Measurements from ENCODE around the gene ZCCHC12. TPM values are rescaled to one million over a fixed set of nuclear protein-coding genes. Genes with fewer than 3 reads are reported as not detected.
A peak's percentile ranks its signal among the peaks of the same experiment; 100 is the strongest.
"Not testable (repeated sequence)": the region's sequence is repeated elsewhere in the genome, so short reads cannot be mapped to it uniquely, and the experiment has no call there.

Gene ZCCHC12
- 1.0 TPM for total RNA-seq

DNA sequence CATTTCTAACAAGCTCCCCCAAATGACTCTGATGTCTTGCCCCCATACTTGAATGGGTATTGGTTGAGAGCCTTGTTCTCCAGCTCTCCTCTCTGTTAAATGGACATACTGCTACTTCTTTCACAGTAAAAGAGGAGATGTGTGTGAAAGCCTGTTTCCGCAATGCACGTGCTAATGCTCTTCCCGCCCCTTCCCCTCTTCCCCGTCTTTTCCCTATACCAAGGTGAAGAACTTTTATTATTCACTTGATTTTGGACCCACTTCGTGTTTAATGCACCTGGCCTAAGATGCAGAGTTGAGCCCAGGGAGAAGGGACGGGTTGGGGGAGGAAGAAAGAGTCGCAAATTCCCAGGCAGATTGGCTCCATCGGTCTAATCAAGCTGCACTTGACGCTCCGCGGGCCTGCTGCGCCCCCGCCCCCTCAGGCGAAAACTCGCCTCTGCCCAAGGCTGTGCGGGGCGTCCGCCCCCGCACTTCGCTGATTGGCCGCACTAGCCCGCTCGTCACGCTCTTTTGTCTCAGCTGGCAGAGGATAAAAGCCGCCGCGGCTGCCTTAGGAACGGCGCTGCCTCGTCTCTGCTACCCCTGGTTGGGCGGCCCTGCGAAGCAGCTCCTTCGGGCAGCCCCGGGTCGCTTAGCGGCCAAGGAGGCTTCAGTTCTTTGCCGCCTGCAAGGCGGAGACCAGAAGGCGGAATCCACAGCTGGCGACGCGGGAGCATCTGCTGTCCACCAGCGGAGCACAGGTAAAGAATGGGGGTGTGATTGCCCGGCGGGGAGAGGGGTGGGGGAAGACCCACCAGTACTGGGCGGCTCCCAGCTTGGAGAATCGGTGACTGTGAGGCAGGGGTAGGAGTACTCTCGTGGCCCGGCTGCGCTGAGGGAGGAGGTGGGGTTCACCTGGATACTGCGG, at the start of gene ZCCHC12:
ZCCHC12 (plus strand) TSS at position 562 of the 910 bp plus-strand sequence. CDS start 1,421 bp downstream, outside the sequence.
- no peaks in the 10 kb centered on the region for H3K36me3 ChIP-seq (ENCODE audit: control insufficient read depth in 3 of 3, insufficient read depth in 3 of 3, low read length in 3 of 3)
- H3K27ac ChIP-seq (ENCODE audit: low read depth, low read length), result no peak within 1 kb of the TSS
- peak within 1 kb of the TSS; percentile 13 to 51 (median 43) for H3K4me3 ChIP-seq (ENCODE audit: low read length in 3 of 3)
- H3K4me1 ChIP-seq (ENCODE audit: control insufficient read depth in 3 of 3, insufficient read depth in 3 of 3, low read length in 3 of 3), result peaks cover 0 to 17% (median 5%) of the 10 kb centered on the region in 3 donors
- H3K27me3 ChIP-seq (ENCODE audit: control insufficient read depth in 3 of 3, insufficient read depth in 3 of 3, low read length in 3 of 3), result peaks cover 18 to 50% (median 27%) of the 10 kb centered on the region in 3 donors
- no peak within 1 kb of the TSS for H3K9ac ChIP-seq (ENCODE audit: low read depth in 1 of 3, low read length in 3 of 3)
- H3K9me3 ChIP-seq (ENCODE audit: control insufficient read depth in 3 of 3, low read length in 3 of 3), result no peaks in the 10 kb centered on the region

DNA sequence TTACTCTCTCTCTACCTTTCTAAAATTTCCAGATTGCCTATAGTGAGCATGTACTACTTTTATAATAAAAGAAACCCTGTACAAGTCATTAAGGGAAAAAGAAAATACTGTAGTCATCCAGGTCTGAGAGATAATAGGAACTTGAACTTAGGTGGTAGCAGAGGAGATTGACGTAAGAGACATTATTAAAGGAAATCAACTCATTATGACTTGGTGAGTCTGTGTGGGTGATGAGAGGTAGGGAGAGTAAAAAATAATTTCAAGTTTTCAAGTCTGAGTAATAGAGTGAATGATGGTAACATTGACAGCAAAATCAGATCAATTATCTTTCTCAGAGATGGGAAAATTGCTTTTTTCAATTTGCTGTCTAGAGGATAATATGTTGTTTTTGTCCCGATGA, 44.0 kb upstream of the ZCCHC12 start:
- no peaks in the 10 kb centered on the region for H3K9me3 ChIP-seq (ENCODE audit: control insufficient read depth in 3 of 3, low read length in 3 of 3)
- no peaks in the 10 kb centered on the region for H3K27me3 ChIP-seq (ENCODE audit: control insufficient read depth in 3 of 3, insufficient read depth in 3 of 3, low read length in 3 of 3)
- H3K9ac ChIP-seq (ENCODE audit: low read depth in 1 of 3, low read length in 3 of 3), result no peak overlapping the region
- H3K4me3 ChIP-seq (ENCODE audit: low read length in 3 of 3), result no peak overlapping the region
- H3K36me3 ChIP-seq (ENCODE audit: control insufficient read depth in 3 of 3, insufficient read depth in 3 of 3, low read length in 3 of 3), result peaks cover 2 to 7% (median 3%) of the 10 kb centered on the region in 3 donors
- H3K27ac ChIP-seq (ENCODE audit: low read depth, low read length), result no peak overlapping the region
- H3K4me1 ChIP-seq (ENCODE audit: control insufficient read depth in 3 of 3, insufficient read depth in 3 of 3, low read length in 3 of 3), result no peaks in the 10 kb centered on the region

DNA sequence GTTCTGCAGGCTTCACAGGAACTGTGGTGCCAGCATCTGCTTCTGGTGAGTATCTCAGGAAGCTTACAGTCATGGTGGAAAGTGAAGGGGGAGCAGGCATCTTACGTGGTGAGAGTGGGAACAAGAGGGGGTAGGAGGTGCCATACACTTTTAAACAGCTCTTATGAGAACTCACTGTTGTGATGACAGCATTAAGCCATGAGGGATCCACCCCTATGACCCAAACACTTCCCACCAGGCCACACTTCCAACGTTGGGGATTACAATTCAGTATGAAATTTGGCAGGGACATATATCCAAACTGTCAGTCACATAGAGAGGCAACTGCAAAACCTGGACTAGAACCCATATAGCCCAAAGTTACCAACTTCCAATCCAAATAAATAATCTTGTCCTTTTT, 43.1 kb upstream of the ZCCHC12 start:
- Histone ChIP-seq H3K27ac (ENCODE audit: low read depth, low read length) (peak overlapping the region; percentile 61), H3K9ac (ENCODE audit: low read depth in 1 of 3, low read length in 3 of 3) (no peak overlapping the region), H3K9me3 (ENCODE audit: control insufficient read depth in 3 of 3, low read length in 3 of 3) (no peaks in the 10 kb centered on the region), H3K27me3 (ENCODE audit: control insufficient read depth in 3 of 3, insufficient read depth in 3 of 3, low read length in 3 of 3) (no peaks in the 10 kb centered on the region), H3K36me3 (ENCODE audit: control insufficient read depth in 3 of 3, insufficient read depth in 3 of 3, low read length in 3 of 3) (peaks cover 0 to 4% (median 0%) of the 10 kb centered on the region in 3 donors), H3K4me3 (ENCODE audit: low read length in 3 of 3) (no peak overlapping the region), H3K4me1 (ENCODE audit: control insufficient read depth in 3 of 3, insufficient read depth in 3 of 3, low read length in 3 of 3) (no peaks in the 10 kb centered on the region)

DNA sequence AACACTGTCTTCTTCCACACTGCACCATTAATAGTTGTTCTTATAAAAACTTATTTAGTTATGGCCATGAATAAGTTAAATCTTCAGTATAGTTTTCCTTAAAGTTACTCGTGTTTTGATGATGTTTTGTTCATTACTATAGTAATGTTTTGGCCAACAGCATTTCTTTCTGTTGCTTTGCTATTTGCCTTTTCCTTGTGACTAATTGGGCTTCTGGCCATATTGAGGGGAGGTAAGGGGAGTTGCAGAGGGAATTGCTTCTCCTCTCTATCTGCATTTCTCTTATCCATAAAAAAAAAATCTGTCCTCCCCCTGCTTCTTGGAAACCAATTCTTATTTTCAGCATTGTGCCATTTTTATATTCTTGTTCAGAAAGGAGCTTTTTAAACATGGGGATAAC, 42.7 kb upstream of the ZCCHC12 start:
- Histone ChIP-seq H3K36me3 (ENCODE audit: control insufficient read depth in 3 of 3, insufficient read depth in 3 of 3, low read length in 3 of 3) (peaks cover 0 to 4% (median 0%) of the 10 kb centered on the region in 3 donors), H3K4me1 (ENCODE audit: control insufficient read depth in 3 of 3, insufficient read depth in 3 of 3, low read length in 3 of 3) (no peaks in the 10 kb centered on the region), H3K9me3 (ENCODE audit: control insufficient read depth in 3 of 3, low read length in 3 of 3) (no peaks in the 10 kb centered on the region), H3K4me3 (ENCODE audit: low read length in 3 of 3) (no peak overlapping the region), H3K27ac (ENCODE audit: low read depth, low read length) (peak overlapping the region; percentile 61), H3K9ac (ENCODE audit: low read depth in 1 of 3, low read length in 3 of 3) (no peak overlapping the region), H3K27me3 (ENCODE audit: control insufficient read depth in 3 of 3, insufficient read depth in 3 of 3, low read length in 3 of 3) (no peaks in the 10 kb centered on the region)

DNA sequence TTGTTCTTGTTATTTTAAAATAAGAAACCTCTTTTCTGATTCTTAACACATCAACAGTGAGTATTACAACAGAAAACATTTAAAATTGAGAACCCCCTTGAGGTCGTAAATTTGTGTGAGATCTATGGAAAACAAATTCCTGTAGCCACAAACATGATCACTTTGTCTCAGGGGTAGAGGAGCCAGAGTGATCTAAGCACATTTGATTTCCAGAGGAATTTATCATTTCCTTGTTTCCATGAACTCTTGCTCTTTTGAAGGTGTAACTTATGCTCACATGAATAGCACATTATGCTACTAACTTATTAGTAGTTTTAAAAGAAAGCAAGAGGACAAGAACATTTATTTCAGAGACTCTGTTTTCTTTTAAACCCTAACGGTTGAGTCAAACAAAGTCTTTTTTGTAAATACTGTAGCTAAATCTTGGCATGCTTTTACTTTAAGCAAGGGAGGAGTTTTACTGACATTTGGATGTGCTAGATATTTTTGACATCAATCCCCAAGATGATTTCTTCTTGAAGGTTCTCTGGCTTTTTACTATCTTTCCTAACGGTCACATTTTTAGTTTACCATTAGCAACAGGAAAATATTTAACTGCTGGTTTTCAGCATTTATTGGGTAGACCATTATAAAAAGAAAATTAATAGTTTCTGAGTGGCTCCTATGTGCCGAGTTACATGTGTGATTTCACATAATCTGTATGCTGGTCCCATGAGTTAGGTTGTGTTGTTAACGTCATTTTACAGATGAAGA, 27.9 kb upstream of the ZCCHC12 start:
- Histone ChIP-seq H3K9ac (ENCODE audit: low read depth in 1 of 3, low read length in 3 of 3) (no peak overlapping the region), H3K4me3 (ENCODE audit: low read length in 3 of 3) (no peak overlapping the region), H3K36me3 (ENCODE audit: control insufficient read depth in 3 of 3, insufficient read depth in 3 of 3, low read length in 3 of 3) (peaks cover 0 to 5% (median 0%) of the 10 kb centered on the region in 3 donors), H3K27me3 (ENCODE audit: control insufficient read depth in 3 of 3, insufficient read depth in 3 of 3, low read length in 3 of 3) (no peaks in the 10 kb centered on the region), H3K4me1 (ENCODE audit: control insufficient read depth in 3 of 3, insufficient read depth in 3 of 3, low read length in 3 of 3) (no peaks in the 10 kb centered on the region), H3K9me3 (ENCODE audit: control insufficient read depth in 3 of 3, low read length in 3 of 3) (no peaks in the 10 kb centered on the region), H3K27ac (ENCODE audit: low read depth, low read length) (peak overlapping the region; percentile 36)

GRCh38 chrX:118802857-118803256, 20.8 kb upstream of the ZCCHC12 start:
- no peak overlapping the region for H3K27ac ChIP-seq (ENCODE audit: low read depth, low read length)
- no peaks in the 10 kb centered on the region for H3K4me1 ChIP-seq (ENCODE audit: control insufficient read depth in 3 of 3, insufficient read depth in 3 of 3, low read length in 3 of 3)
- H3K9ac ChIP-seq (ENCODE audit: low read depth in 1 of 3, low read length in 3 of 3), result no peak overlapping the region
- H3K9me3 ChIP-seq (ENCODE audit: control insufficient read depth in 3 of 3, low read length in 3 of 3), result no peaks in the 10 kb centered on the region
- H3K36me3 ChIP-seq (ENCODE audit: control insufficient read depth in 3 of 3, insufficient read depth in 3 of 3, low read length in 3 of 3), result no peaks in the 10 kb centered on the region
- H3K27me3 ChIP-seq (ENCODE audit: control insufficient read depth in 3 of 3, insufficient read depth in 3 of 3, low read length in 3 of 3), result peaks cover 0 to 3% (median 0%) of the 10 kb centered on the region in 3 donors
- H3K4me3 ChIP-seq (ENCODE audit: low read length in 3 of 3), result no peak overlapping the region

DNA sequence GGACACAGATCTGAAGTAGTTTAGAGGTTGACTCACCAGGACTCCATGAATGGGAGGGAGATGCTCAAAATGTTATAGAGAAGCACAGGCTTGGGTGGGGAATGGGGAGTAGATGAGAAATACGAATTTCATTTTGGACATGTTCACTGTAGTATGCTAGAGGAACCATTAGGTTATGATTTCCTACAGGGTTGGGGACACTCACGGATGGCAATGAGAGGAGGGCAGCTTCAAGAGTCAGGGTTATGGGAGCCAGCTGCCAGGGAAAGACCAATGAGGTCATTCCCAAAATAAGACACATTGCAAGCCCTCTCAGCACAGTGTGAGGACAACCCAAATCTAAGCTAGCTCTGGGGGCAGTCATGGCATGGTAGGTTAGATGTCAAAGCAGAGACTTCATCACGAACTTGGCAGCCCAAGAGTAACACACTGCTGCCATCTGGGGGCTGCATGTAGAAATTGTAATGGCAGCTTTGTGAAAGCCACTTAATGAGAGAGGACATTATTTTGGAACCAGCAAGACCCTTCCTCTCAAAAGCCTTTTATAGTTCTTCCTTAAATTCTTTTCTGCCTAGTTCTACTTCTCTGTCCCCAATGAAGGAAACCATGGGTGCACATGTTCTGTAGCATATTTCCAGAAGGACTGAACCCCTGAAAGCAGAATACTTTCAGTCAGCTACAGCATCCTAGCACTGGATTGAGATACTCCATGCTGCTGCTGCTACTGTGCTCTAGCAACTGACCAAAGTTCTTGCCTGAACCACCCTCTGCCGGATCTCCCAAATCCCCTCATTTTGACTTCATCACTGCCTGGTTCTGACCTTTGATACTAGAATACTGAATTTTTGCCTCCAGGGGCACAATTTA, 16.2 kb upstream of the ZCCHC12 start:
- Histone ChIP-seq H3K4me3 (ENCODE audit: low read length in 3 of 3) (no peak overlapping the region), H3K27me3 (ENCODE audit: control insufficient read depth in 3 of 3, insufficient read depth in 3 of 3, low read length in 3 of 3) (peaks cover 0 to 3% (median 0%) of the 10 kb centered on the region in 3 donors), H3K4me1 (ENCODE audit: control insufficient read depth in 3 of 3, insufficient read depth in 3 of 3, low read length in 3 of 3) (no peaks in the 10 kb centered on the region), H3K36me3 (ENCODE audit: control insufficient read depth in 3 of 3, insufficient read depth in 3 of 3, low read length in 3 of 3) (no peaks in the 10 kb centered on the region), H3K27ac (ENCODE audit: low read depth, low read length) (no peak overlapping the region), H3K9ac (ENCODE audit: low read depth in 1 of 3, low read length in 3 of 3) (no peak overlapping the region), H3K9me3 (ENCODE audit: control insufficient read depth in 3 of 3, low read length in 3 of 3) (no peaks in the 10 kb centered on the region)

GRCh38 chrX:118817257-118817656, 6.4 kb upstream of the ZCCHC12 start:
- not testable (repeated sequence) for H3K27me3 ChIP-seq (ENCODE audit: control insufficient read depth in 3 of 3, insufficient read depth in 3 of 3, low read length in 3 of 3); H3K9me3 ChIP-seq (ENCODE audit: control insufficient read depth in 3 of 3, low read length in 3 of 3); H3K4me1 ChIP-seq (ENCODE audit: control insufficient read depth in 3 of 3, insufficient read depth in 3 of 3, low read length in 3 of 3); H3K36me3 ChIP-seq (ENCODE audit: control insufficient read depth in 3 of 3, insufficient read depth in 3 of 3, low read length in 3 of 3); H3K9ac ChIP-seq (ENCODE audit: low read depth in 1 of 3, low read length in 3 of 3); H3K27ac ChIP-seq (ENCODE audit: low read depth, low read length); H3K4me3 ChIP-seq (ENCODE audit: low read length in 3 of 3)

DNA sequence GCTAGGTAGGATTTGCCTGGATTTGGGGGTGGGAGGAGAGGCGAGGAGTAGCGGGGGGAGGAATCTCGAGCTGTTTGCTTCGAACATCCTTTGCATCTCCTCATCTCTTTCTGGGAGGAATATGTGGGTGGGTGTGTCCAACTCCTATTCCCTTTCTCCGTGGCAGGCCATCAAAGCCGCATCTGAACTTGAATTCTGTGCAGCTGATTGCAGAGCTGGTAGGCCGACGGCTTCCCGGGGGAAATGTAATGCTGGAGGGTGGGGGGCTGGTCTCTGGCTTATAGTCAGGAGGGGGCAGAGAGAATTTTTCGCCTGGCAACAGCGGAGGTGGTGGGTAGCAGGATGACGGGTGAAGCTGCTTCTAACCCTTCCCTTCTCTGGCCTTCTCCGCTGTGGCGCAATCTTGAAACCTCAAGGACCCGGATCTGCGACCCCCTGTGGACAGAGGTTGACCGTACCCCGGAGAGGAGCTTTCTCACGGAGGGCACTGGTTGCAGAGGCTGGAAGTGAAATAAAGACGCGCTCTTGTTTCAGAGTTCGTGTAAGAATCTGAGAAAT, 628 bp downstream of the ZCCHC12 start:
- Histone ChIP-seq H3K4me1 (ENCODE audit: control insufficient read depth in 3 of 3, insufficient read depth in 3 of 3, low read length in 3 of 3) (peaks cover 0 to 17% (median 5%) of the 10 kb centered on the region in 3 donors), H3K27me3 (ENCODE audit: control insufficient read depth in 3 of 3, insufficient read depth in 3 of 3, low read length in 3 of 3) (peaks cover 18 to 52% (median 27%) of the 10 kb centered on the region in 3 donors)

More for the DNA sequence above, 628 bp downstream of the ZCCHC12 start:
- no peak overlapping the region for H3K9ac ChIP-seq (ENCODE audit: low read depth in 1 of 3, low read length in 3 of 3)
- H3K4me3 ChIP-seq (ENCODE audit: low read length in 3 of 3), result peak overlapping the region in 2 of 3 donors; percentile 6 to 43
- no peak overlapping the region for H3K27ac ChIP-seq (ENCODE audit: low read depth, low read length)
- H3K9me3 ChIP-seq (ENCODE audit: control insufficient read depth in 3 of 3, low read length in 3 of 3), result no peaks in the 10 kb centered on the region
- H3K36me3 ChIP-seq (ENCODE audit: control insufficient read depth in 3 of 3, insufficient read depth in 3 of 3, low read length in 3 of 3), result no peaks in the 10 kb centered on the region
